Type B pancreatic cell (in vitro differentiated cells): ENCODE results near the gene GAB2. TPM values are rescaled to one million over a fixed set of nuclear protein-coding genes. Genes with fewer than 3 reads are reported as not detected.

Experiments used
- DNase-seq: peaks from one replicate; pipeline ENCODE4 v3.0.0; 2021; ENCODE audit warnings: mixed read lengths; ENCODE audit not compliant: unreplicated experiment; ENCODE audit errors: extremely low spot score
- H3K27ac Mint-ChIP-seq: 2 replicates; pipeline ENCODE4 v1.8.0; 2021; ENCODE audit warnings: mild to moderate bottlenecking, mixed read lengths
- H3K27me3 Mint-ChIP-seq: 2 replicates; pipeline ENCODE4 v1.8.0; 2021; ENCODE audit warnings: mixed read lengths
- H3K36me3 Mint-ChIP-seq: 2 replicates; pipeline ENCODE4 v1.8.0; 2021; ENCODE audit warnings: mixed read lengths
- H3K4me1 Mint-ChIP-seq: one replicate; pipeline ENCODE4 v1.8.0; 2021; ENCODE audit warnings: mixed read lengths; ENCODE audit not compliant: unreplicated experiment
- H3K4me3 Mint-ChIP-seq: 2 replicates; pipeline ENCODE4 v1.8.0; 2021; ENCODE audit warnings: mild to moderate bottlenecking, mixed read lengths
- H3K9me3 Mint-ChIP-seq: 2 replicates; pipeline ENCODE4 v1.8.0; 2021; ENCODE audit warnings: mixed read lengths
- CTCF ChIP-seq: fragments of 200-600 bp; sonication (generic); conservative IDR thresholded peaks from 2 replicates; pipeline ENCODE4 v1.5.0; 2021; ENCODE audit warnings: antibody characterized with exemption, mild to moderate bottlenecking
- total RNA-seq: library from RNA; stranded (reverse); gene quantifications from 2 replicates; pipeline ENCODE4 v1.2.1, GENCODE V29; 2021; ENCODE audit warnings: low replicate concordance

Gene GAB2
- total RNA-seq, 1 donor from 2014 or later = 23.3 TPM

DNA sequence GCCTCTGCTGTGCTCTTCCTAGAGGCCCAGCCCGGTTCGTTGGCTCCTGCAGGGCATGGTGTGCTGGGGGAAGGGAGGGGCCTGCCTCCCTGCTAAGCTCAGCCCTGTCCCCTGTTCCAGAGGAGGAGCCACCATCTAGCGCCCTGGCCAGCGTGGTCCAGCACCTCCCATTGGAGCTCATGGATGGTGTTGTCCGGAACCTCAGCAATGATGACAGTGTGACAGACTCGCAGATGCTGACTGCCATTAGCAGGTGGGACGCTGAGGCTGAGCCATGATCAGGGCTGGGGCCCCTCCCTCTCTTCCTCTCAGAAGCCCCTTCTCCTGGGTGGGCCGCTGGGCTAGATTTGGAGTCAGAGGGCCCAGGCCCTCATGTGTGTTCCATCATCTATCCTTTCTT, 219.8 kb downstream of the GAB2 start:
- no peak overlapping the region for H3K27ac Mint-ChIP-seq
- TF ChIP-seq CTCF = no peak
- H3K9me3 Mint-ChIP-seq = no peaks in the 10 kb centered on the region
- no peak for DNase-seq
- no peaks in the 10 kb centered on the region for H3K27me3 Mint-ChIP-seq
- H3K4me1 Mint-ChIP-seq = peaks cover 16% of the 10 kb centered on the region
- H3K4me3 Mint-ChIP-seq = no peak overlapping the region
- peaks cover 5% of the 10 kb centered on the region for H3K36me3 Mint-ChIP-seq

GRCh38 chr11:78196661-78197091, 220.9 kb downstream of the GAB2 start:
- no peak for DNase-seq
- Mint-ChIP-seq H3K4me1 (peaks cover 16% of the 10 kb centered on the region), H3K9me3 (no peaks in the 10 kb centered on the region), H3K36me3 (no peaks in the 10 kb centered on the region), H3K27me3 (no peaks in the 10 kb centered on the region), H3K27ac (no peak overlapping the region), H3K4me3 (no peak overlapping the region)
- TF ChIP-seq CTCF = no peak

DNA sequence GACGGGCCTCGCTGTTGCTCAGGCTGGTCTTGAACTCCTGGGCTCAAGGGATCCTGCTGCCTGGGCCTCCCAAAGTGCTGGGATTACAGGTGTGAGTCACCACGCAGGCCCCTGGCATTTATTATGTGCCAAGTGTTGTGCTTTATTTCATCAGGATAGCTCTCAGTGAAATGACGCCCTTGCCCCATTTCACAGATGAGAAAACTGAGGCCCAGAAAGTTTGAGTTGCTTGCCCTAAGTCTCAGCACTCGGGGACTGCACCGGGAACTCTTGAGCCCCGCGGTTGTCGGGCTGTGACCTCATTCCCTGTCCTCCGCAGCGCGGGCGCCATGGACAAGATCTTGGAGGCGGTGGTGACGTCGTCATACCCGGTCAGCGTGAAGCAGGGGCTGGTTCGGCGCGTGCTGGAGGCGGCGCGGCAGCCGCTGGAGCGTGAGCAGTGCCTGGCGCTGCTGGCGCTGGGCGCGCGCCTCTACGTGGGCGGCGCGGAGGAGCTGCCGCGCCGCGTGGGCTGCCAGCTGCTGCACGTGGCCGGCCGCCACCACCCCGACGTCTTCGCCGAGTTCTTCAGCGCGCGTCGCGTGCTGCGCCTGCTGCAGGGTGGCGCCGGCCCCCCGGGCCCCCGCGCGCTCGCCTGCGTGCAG, 221.6 kb downstream of the GAB2 start:
- H3K27me3 Mint-ChIP-seq = no peaks in the 10 kb centered on the region
- no peak overlapping the region for H3K27ac Mint-ChIP-seq
- H3K9me3 Mint-ChIP-seq = no peaks in the 10 kb centered on the region
- no peak overlapping the region for H3K4me3 Mint-ChIP-seq
- DNase-seq = no peak
- H3K4me1 Mint-ChIP-seq = peaks cover 20% of the 10 kb centered on the region
- no peaks in the 10 kb centered on the region for H3K36me3 Mint-ChIP-seq
- no peak for TF ChIP-seq CTCF

- Mint-ChIP-seq H3K27me3 (no peaks in the 10 kb centered on the region), H3K4me3 (no peak overlapping the region), H3K9me3 (no peaks in the 10 kb centered on the region), H3K36me3 (no peaks in the 10 kb centered on the region), H3K4me1 (peaks cover 34% of the 10 kb centered on the region), H3K27ac (no peak overlapping the region)
- DNase-seq = no peak
- TF ChIP-seq CTCF = no peak
Observed at GRCh38 chr11:78194490-78194889, 223.1 kb downstream of the GAB2 start.

DNA sequence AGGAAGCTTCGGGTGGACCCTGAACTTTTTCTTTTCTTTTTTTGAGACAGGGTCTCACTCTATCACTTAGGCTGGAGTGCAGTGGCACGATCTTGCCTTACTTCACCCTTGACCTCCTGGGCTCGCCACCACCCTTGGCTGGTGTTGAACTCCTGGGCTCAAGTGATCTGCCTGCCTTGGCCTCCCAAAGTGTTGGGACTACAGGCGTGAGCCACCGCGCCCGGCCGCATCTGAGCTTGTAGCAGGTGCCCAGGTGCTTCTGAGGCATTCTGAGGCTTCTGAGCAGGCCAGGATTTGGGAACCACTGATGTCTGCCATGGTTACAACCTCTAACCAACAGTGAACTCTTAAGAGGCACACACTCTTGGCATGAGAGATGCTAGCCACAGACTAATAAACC, 223.8 kb downstream of the GAB2 start:
- Mint-ChIP-seq H3K27me3 (no peaks in the 10 kb centered on the region), H3K27ac (no peak overlapping the region), H3K36me3 (no peaks in the 10 kb centered on the region), H3K4me1 (peaks cover 35% of the 10 kb centered on the region), H3K4me3 (no peak overlapping the region), H3K9me3 (no peaks in the 10 kb centered on the region)
- TF ChIP-seq CTCF = no peak
- no peak for DNase-seq

- Mint-ChIP-seq H3K4me1 (peaks cover 37% of the 10 kb centered on the region), H3K27me3 (no peaks in the 10 kb centered on the region), H3K4me3 (no peak overlapping the region), H3K9me3 (no peaks in the 10 kb centered on the region), H3K27ac (no peak overlapping the region), H3K36me3 (no peaks in the 10 kb centered on the region)
- TF ChIP-seq CTCF = no peak
- no peak for DNase-seq
Observed at GRCh38 chr11:78192911-78193351, 224.7 kb downstream of the GAB2 start.
